ENCODE measurements around the gene CLEC18A. TPM values are rescaled to one million over a fixed set of nuclear protein-coding genes. Genes with fewer than 3 reads are reported as not detected.
A peak's percentile ranks its signal among the peaks of the same experiment; 100 is the strongest.

CLEC18A gene
- total RNA-seq, 1 experiment from 2014 or later, result 1.6 TPM

- Histone ChIP-seq H3K9me3 (ENCODE audit: control insufficient read depth, low read depth, low read length) (no peaks in the 10 kb centered on the region), H3K9ac (ENCODE audit: extremely low read depth, insufficient read length, low read length) (no peak overlapping the region), H3K23ac (ENCODE audit: insufficient read length, low read depth, low read length) (no peak overlapping the region), H2BK5ac (ENCODE audit: insufficient read length, low read length) (no peak overlapping the region), H3K4ac (ENCODE audit: low read depth, low read length) (no peak overlapping the region), H3K79me2 (ENCODE audit: insufficient read depth, low read length) (no peaks in the 10 kb centered on the region), H3K79me1 (ENCODE audit: insufficient read depth, low read depth, low read length, poor library complexity, severe bottlenecking) (no peaks in the 10 kb centered on the region), H3K27me3 (ENCODE audit: insufficient read depth, low read length) (no peaks in the 10 kb centered on the region), H2BK20ac (ENCODE audit: low read depth, low read length, poor library complexity, severe bottlenecking) (no peak overlapping the region), H2AFZ (ENCODE audit: low read length) (no peak overlapping the region), H3K14ac (ENCODE audit: insufficient read depth, low read length) (no peak overlapping the region; the same call in 1 of the 2 replicates), H4K5ac (ENCODE audit: insufficient read length, low read depth, low read length) (no peak overlapping the region), H3K4me1 (ENCODE audit: insufficient read depth, low read length) (peaks cover 1% of the 10 kb centered on the region; the same call in 1 of the 2 replicates), H2BK12ac (ENCODE audit: insufficient read length, low read depth, low read length) (no peak overlapping the region), H3K27ac (ENCODE audit: insufficient read length, low read depth, low read length) (no peak overlapping the region), H2BK15ac (ENCODE audit: low read depth, low read length) (no peak overlapping the region), H4K20me1 (ENCODE audit: control insufficient read depth, insufficient read depth, insufficient read length) (no peaks in the 10 kb centered on the region), H2AK5ac (ENCODE audit: insufficient read length, low read length) (no peak overlapping the region), H3K18ac (ENCODE audit: insufficient read length, low read depth, low read length) (no peak overlapping the region), H4K91ac (ENCODE audit: insufficient read length, low read depth, low read length) (no peak overlapping the region), H3K23me2 (ENCODE audit: insufficient read length, low read depth, low read length, poor library complexity, severe bottlenecking) (no peaks in the 10 kb centered on the region), H4K8ac (replicated peaks; ENCODE audit: insufficient read length, low read depth, low read length) (no peak overlapping the region), H3T11ph (ENCODE audit: low read length) (no peak overlapping the region), H3K4me2 (ENCODE audit: insufficient read depth, insufficient read length, low read length) (no peak overlapping the region), H2BK120ac (ENCODE audit: low read depth, low read length, poor library complexity, severe bottlenecking) (no peak overlapping the region), H3K56ac (ENCODE audit: insufficient read length, low read depth, low read length) (no peak overlapping the region)
- WGBS (ENCODE audit: extremely low coverage, insufficient read length, low lambda C conversion rate), result no CpG with 5 or more reads among the region's 10 CpGs
- peak overlapping the region in 2 of 3 experiments; percentile 69 to 85; a peak in 2 of 7 replicates for H3K27ac Mint-ChIP-seq
- no peak overlapping the region; a peak in 1 of 5 replicates for H3K4me3 Mint-ChIP-seq
- H3K4me1 Mint-ChIP-seq, result peaks cover 16 to 33% of the 10 kb centered on the region in 2 experiments
- peaks cover 3 to 36% (median 12%) of the 10 kb centered on the region in 3 experiments; a peak in 6 of 7 replicates for H3K36me3 Mint-ChIP-seq (ENCODE audit: insufficient read depth in 1 of 3, low read depth in 3 of 3)
- no peaks in the 10 kb centered on the region; the same call in 1 of the 2 replicates for H3K27me3 Mint-ChIP-seq (ENCODE audit: low read depth)
- no peaks in the 10 kb centered on the region for H3K9me3 Mint-ChIP-seq
- no peak for DNase-seq
- TF ChIP-seq CTCF (conservative IDR thresholded peaks at IDR 0.05), result no peak
Measured at GRCh38 chr16:69928856-69929400, 22.2 kb upstream of the CLEC18A start.
